NCI-H524 (cell line): ENCODE measurements around the gene GIPC3.

ENCODE experiments used
- DNase-seq, 2 experiments: peaks; one replicate each; lab custom pipeline; 2025; lab: John Stamatoyannopoulos, UW

Gene GIPC3

GRCh38 chr19:3585301-3586126 is at the start of gene GIPC3:
GIPC3 (plus strand) TSS chr19:3585478; CDS start chr19:3585598, 120 bp downstream.
- DNase-seq, result no peak

GRCh38 chr19:3535563-3535965 is 49.7 kb upstream of the GIPC3 start:
- no peak for DNase-seq

GRCh38 chr19:3535981-3536380 is 49.3 kb upstream of the GIPC3 start:
- DNase-seq, result no peak

- no peak for DNase-seq
These were observed 48.7 kb upstream of the GIPC3 start for GRCh38 chr19:3536429-3537100.

GRCh38 chr19:3537101-3537437 is 48.2 kb upstream of the GIPC3 start:
- DNase-seq, result no peak

- DNase-seq, result no peak
These were observed 47.6 kb upstream of the GIPC3 start for GRCh38 chr19:3537438-3538240.

- no peak for DNase-seq
These were observed 46.9 kb upstream of the GIPC3 start for GRCh38 chr19:3538258-3538929.

GRCh38 chr19:3538965-3539755 is 46.1 kb upstream of the GIPC3 start, which contains the start of gene TEKTIP1:
TEKTIP1 (plus strand) TSS chr19:3539174; CDS start chr19:3539178, 4 bp downstream.
- DNase-seq, result no peak

- DNase-seq, result no peak
These were observed 45.5 kb upstream of the GIPC3 start for GRCh38 chr19:3539756-3540118.

GRCh38 chr19:3543150-3544057 is 41.9 kb upstream of the GIPC3 start:
- DNase-seq, result no peak

- DNase-seq, result no peak
These were observed 41.3 kb upstream of the GIPC3 start for GRCh38 chr19:3544058-3544376.

- DNase-seq, result peak in 1 of 2 experiments; percentile 38
These were observed 40.3 kb upstream of the GIPC3 start for GRCh38 chr19:3544742-3545668.

GRCh38 chr19:3545669-3546034 is 39.6 kb upstream of the GIPC3 start:
- DNase-seq, result no peak

- DNase-seq, result no peak
These were observed 39.2 kb upstream of the GIPC3 start for GRCh38 chr19:3546119-3546518.

GRCh38 chr19:3547301-3547731 is 38.0 kb upstream of the GIPC3 start:
- DNase-seq, result peak in 1 of 2 experiments; percentile 27

GRCh38 chr19:3547767-3548282 is 37.5 kb upstream of the GIPC3 start:
- DNase-seq, result no peak

- DNase-seq, result no peak
These were observed 36.7 kb upstream of the GIPC3 start for GRCh38 chr19:3548606-3549005.

- no peak for DNase-seq
These were observed 35.5 kb upstream of the GIPC3 start for GRCh38 chr19:3549816-3550215.
